Activated T-helper 1 cell treated with Interleukin-2 at 50 U/mL for 16 hours (primary cell): Measurements from ENCODE around the gene ARPC1B.
"Not testable (repeated sequence)": the region's sequence is repeated elsewhere in the genome, so short reads cannot be mapped to it uniquely, and the experiment has no call there.

Source experiments
- DNase-seq: peaks from one replicate; pipeline ENCODE4 v3.0.0-alpha.2; 2020; ENCODE audit warnings: low read depth

Gene ARPC1B

DNA sequence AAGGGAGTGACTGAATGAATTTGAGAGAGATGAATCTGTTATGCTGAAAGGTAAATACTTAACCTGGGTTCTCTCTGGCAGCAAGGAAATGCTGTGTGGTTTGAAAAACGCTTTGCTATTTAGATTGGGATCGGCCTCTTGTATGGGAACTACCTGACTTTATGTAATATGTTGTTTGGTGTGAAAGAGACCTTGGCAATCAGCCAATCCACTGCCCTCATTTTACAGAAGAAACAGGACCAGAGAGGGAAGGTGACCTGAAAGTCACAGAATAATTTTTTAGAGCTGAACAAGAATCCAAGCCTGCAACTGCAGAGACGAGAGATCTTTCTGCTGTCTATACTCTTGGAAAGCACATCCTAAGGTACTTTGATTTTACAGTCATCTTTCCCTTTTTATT, 35.3 kb downstream of the ARPC1B start:
- no peak for DNase-seq

DNA sequence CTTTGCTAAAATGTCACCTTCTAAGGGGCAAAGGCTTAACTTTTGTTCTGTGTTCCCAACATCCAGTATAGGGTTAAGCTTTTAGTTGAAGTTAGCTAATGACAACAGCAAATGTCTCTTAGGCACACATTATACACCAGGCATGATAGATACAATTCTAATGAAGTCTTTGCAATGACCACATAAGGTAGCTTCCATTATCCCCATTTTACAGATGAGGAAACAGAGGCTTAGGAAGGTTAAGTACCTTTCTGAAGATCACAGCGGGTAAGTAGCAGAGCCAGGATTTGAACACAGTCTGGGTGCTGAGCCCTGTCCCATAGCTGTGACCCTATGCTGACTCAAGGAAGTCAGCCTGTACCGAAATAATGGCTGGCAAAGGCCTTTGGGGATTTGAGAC, 36.1 kb downstream of the ARPC1B start:
- no peak for DNase-seq

DNA sequence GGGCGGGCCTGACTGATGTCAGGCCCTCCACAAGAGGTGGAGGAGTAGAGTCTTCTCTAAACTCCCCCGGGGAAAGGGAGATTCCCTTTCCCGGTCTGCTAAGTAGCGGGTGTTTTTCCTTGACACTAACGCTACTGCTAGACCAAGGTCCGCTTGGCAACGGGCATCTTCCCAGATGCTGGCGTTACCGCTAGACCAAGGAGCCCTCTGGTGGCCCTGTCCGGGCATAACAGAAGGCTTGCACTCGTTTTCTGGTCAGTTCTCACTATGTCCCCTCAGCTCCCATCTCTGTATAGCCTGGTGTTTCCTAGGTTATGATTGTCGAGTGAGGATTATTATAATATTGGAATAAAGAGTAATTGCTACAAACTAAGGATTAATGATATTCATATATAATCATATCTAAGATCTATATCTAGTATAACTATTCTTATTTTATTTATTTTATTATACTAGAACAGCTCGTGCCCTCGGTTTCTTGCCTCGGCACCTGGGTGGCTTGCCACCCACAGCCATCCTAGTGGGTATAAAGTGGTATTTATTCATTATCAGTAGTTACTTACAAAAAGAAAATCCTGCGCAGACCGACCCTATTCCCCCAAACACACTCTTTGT, 41.1 kb downstream of the ARPC1B start:
- DNase-seq = not testable (repeated sequence)

DNA sequence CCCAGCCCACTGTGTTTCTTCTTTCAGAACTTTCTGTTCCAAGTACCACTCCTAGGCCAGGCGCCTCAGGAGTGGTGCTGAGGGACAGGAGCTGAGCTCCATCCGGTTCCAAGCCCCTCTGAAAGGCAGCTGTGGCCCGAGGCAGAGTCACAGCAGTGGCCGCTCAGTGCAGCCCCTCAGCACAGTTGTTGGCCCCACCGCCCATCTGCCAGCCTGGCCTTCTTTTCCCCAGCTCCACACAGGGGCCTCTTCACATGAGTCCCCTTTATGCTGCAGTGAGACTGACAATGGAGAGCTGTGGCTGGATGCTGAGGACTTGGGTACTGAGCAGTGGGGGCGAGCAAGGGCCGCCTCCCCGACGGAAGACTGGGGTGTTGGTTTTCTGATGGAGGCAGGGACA, 43.7 kb downstream of the ARPC1B start:
- no peak for DNase-seq

DNA sequence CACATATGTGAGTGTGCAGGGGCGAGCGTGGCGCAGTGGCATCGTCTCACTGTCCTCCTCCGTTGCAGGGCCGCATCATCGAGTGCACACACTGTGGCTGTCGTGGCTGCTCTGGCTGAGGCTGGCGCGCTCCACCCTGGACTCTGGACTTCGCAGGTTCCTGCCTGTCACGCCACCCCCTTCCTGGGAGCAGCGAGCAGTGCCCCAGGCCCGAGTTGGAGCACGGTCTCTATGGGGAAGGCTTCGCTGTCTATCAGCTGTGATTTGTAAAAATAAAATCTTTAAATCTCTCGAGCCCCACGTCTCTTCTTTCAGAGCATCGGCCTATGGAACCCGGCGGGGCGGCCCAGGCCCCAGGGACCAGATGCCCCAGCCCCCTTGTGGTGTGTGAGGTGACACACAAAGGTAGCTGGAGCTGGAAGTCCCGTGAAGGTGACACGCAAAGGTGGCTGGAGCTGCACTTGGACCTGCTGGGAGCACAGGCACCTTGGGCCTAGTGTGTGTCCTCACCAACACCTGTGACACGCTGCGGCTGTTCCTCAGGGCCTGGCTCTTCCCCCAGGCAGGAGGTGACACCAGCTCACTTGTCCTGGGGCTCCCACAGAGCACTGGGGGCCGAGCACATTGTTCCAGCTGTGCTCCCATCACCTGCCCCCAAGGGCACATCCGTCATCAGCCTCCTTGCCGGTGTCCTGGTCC, 44.9 kb downstream of the ARPC1B start:
- DNase-seq = no peak

DNA sequence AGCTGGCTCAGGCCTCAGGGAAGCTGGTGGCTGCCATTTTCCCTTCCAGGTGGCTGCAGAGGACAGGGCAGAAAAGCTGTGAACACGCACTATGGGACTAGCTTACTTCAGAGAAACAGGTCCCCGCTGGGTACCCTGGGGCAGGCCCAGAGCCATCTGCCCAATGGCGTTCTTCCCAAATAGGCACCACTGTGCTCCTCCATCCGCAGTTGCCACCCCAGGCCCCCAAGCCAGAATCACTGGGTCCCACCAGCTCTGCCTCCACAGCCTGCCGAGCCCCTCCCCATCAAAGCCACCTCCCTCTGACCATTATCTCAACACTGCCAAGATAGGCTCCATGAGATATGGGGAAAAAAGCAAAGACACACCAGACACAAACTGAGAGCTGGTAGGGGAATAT, 45.7 kb downstream of the ARPC1B start:
- no peak for DNase-seq

DNA sequence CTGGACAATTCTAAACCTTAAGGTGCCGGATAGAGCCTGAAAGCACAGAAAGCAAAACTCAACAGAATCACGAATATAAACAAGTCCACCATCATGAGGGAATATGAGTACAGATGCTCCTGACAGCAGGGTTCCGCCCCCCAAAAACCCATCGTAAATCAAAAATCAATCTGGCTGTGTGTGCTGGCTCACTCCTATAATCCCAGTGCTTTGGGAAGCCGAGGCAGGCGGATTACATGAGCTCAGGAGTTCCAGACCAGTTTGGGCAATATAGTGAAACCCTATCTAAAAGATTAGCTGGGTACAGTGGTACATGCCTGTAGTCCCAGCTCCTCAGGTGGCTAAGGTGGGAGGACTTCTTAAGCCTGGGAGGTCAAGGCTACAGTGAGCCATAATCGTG, 46.5 kb downstream of the ARPC1B start:
- DNase-seq = no peak

DNA sequence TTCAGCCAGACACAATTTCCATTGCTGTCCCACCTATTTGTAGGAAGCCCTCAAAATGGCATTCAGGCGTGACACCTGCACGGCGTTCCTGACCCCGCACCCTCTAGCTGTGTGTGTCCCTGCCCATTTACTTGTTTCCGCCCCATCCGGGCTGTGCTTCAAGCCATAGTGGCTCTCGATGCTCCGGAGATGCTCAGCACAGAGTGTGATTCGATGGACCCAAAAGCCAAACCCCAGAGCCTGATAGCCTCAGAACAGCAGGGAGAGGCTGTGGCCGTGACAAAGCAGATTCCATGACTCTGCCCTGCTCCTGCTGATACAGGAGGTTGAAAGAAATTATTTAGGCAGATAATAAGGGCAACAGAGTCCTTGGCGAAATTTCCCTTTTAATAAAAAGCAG, 47.7 kb downstream of the ARPC1B start:
- DNase-seq = no peak

DNA sequence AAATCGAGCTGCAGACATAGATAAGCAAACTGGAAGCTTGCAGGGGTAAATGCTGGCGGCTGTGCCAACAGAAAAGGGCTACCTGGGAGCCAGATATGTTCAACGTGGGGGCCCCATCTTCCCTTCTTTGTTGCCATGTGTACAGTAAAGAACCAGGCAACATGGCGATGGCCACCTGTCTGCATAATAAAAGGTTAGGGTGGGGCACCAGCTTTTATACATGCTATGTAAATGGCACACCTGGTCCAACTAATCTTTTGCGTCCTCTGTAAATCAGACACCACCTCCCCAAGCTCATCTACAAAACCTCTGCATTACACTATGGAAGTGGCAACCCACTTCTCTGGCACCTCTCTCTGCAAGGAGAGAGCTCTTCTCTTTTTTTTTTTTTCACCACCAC, 48.1 kb downstream of the ARPC1B start:
- DNase-seq = no peak

DNA sequence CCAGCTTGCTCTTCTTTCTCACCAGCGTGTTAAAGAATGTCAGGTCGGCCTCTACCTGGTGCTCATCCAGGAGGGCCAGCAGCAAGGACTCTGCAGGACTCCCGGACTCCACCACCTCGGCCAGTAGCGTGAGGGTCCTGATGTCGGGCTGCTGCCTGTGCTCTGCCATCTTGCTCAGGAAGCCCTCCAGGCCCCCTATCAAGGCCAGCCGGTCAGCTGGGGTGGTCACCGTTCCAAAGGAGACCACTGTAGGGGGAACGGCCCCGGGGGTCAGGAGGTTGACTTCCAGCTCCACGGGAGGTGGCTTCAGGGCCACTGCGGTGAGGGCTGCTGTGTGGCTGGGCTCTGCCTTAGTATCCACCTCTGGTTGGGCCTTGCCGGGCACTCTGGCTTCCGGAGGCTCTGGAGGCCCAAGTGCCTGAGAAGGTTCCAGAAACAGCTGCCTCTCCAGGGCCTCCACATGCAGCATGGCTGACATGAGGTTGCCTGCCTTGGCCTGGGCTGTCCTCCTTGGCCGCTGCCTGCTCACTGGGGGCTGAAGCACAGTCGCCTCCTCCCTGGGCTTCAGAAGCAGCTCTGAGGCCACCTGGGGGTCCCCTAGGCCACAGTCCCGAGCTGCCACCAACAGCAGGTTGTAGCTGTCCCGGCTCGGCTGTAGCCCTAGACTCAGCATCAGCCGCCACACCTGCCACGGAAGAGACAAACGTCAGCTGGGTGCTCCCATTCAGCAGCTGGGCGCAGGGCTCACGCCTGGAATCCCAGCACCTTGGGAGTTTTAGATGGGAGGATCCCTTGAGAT, 50.6 kb downstream of the ARPC1B start:
- no peak for DNase-seq

DNA sequence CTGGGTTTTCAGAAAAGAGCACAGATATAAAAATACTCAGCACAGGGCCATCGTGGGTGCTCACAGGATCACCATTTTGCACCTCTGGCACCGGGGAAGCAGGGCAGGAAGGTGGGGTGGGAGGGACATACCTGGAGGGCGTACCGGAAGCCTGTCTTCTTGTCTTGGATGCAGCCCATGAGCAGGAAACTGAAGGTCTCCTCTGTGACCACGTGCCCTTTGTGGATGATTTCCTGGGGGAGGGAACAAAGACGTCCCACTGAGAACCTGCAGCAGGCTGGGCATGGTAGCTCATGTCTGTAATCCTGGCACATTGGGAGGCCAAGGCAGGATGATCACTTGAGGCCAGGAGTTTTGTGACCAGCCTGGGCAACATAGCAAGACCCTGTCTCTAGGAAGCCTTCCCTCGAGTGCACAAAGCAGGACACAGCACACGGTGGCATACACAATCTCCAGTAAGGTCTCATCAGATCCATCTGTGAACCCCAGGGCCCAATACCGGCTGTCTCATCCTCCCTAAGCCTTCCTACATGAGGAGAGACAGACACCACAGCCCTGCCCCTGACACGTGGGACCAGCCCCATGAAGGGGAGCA, 54.5 kb downstream of the ARPC1B start:
- DNase-seq = no peak

DNA sequence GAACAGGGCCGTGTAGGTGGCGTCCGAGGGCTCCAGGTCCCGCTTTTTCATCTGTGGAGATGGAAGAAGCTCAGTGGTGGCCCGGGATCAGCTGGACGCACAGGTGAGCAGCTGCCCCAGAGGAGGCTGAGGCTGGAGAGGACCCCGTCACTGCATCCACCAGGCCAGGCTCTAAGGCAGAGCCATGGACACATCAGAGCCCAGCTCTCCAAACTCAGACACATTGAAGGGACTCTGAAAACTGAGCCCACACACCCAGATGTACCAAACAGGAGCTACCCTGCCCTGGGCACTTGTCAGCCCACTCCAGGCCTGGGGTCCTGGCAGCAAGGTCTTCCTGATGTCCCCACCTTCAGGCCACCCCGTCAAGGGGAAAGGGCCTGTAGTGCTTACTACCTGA, 55.2 kb downstream of the ARPC1B start:
- DNase-seq = no peak

DNA sequence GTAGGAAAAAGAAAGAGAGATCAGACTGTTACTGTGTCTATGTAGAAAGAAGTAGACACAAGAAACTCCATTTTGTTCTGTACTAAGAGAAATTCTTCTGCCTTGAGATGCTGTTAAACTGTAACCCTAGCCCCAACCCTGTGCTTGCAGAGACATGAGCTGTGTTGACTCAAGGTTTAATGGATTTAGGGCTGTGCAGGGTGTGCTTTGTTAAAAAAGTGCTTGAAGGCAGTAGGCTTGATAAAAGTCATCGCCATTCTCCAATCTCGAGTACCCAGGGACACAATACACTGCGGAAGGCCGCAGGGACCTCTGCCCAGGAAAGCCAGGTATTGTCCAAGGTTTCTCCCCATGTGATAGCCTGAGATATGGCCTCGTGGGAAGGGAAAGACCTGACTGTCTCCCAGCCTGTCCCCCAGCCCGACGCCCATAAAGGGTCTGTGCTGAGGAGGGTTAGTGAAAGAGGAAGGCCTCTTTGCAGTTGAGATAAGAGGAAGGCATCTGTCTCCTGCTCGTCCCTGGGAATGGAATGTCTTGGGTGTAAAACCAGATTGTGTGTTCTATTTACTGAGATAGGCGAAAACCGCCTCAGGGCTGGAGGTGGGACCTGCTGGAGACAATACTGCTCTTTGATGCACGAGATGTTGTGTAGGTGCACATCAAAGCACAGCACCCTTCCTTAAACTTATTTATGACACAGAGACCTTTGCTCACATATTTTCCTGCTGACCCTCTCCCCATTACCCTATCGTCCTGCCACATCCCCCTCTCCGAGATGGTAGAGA, 57.4 kb downstream of the ARPC1B start:
- not testable (repeated sequence) for DNase-seq

DNA sequence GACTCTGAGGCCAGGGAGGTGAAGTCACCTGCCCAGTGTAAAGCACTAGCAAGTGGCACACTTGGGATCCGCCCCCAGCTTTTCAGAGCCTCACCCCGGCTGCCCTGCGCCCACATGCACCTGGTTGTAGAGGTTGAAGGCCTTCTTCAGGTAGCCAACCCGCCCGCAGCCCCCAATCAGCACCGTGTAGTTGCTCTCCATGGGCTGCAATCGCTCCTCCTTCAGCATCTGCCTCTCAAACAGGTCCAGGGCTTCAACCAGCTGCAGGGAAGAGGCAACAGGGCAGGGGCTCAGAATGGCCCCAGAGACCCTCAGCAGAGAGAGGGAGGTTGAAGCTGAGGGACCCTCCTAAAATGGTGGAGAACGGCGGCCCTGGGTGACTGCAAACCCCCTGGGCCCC, 58.6 kb downstream of the ARPC1B start:
- DNase-seq = no peak

DNA sequence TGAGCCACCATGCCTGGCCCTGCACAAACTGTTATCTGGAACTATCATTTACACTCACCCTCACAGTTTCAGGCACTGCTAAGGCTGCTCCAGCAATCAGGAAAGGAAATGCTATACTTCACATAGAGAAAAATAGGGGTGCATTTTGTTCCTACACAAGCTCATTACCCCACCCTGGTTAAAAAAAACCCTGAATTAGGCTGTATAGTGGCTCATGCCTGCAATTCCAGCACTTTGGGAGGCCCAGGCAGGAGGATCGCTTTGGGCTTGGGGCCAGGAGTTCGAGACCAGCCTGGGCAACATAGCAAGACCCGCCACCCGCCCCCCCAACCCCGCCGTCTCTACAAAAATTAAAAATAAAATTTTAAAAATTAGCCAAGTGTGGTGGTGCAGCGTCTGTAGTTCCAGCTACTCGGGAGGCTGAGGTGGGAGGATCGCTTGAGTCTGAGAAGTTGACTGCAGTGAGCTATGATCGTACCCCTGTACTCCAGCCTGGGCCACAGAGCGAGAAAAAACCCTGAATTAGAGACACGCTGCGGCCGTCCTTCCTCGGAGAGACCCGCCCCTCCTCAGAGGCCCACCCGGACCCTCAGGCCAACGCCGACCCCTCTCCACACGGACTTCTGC, 63.5 kb downstream of the ARPC1B start:
- DNase-seq = no peak

DNA sequence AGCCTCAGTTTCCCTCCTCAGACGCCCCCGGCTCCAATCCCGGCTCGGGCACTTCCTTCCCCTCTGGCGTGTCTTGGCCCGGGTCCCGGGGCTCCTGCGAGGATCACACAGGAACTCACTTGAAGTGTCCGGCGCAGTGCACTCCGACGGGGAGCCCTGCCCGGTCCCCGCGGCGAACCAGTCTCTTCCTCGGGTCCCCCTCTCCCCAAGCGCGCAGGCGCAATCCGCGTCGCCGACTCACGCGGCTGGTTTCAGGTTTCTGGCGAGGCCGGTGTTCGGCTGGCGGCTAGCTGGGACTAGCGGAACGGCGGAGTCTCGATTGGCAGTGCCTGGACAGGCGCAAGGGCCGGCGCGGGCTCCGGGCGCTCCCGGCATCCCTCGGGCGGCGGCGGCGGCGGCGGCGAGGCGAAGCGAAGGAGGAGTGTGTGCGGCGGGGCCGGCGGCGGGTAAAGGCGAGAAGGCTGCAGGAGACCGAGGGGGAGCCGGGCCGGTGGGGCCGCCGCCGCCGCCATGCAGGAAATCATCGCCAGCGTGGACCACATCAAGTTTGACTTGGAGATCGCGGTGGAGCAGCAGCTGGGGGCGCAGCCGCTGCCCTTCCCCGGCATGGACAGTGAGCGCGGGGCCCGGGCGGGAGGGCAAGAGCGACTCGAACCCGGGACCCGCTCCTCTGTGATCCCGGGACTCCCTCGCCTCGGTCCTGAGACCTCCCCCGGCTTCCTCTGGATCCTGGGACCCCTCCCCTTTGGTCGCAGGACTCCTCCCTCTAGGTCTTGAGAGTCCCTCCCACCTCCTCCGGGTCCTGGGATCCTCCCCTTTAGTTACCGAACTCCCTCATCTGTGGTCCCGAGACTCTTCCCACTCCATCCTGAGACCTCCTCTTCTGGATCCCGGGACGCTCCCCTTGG, 64.3 kb downstream of the ARPC1B start, which contains the start of the genes CPSF4 and PTCD1:
Gene CPSF4, plus strand, starts transcription at position 371 of the 908 bp plus-strand sequence. Its CDS starts 140 bp downstream, at position 511.
Gene PTCD1, minus strand, starts transcription at position 226 of the 908 bp plus-strand sequence. CDS start 3,556 bp downstream, outside the sequence.
- peak; percentile 80 for DNase-seq

DNA sequence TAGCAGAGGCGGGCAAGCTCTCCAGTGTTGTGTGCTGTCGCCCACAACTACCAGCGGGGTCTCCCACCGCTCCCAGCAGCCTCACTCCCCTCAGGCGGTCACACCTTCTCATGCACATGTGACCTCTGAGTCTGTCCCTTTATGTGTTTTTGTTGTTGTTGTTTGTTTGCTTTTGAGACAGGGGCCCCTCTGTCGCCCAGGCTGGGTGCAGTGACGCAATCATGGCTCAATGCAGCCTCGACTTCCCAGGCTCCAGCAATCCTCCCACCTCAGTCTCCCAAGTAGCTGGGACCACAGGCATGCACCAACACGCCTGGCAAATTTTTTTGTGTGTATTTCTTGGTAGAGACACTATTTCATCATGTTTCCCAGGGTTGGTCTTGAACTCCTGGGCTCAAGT, 65.7 kb downstream of the ARPC1B start:
- no peak for DNase-seq
